Fibroblast of lung (primary cell): ENCODE data around the gene GPS1.

Experiments
- EZH2 ChIP-seq: IDR thresholded peaks from 2 replicates; pipeline ENCODE4 v1.5.1; 2012; ENCODE audit warnings: low read length, control low read depth, mild to moderate bottlenecking; ENCODE audit errors: missing control alignments
- TF ChIP-seq, protein P1 (sequence below), 2 donors: IDR thresholded peaks in 1 of 2; conservative IDR thresholded peaks in 1 of 2; 1 replicate in 1 of 2; 2 replicates in 1 of 2; pipeline ENCODE4 v1.5.1; 2011 to 2012; ENCODE audit warnings: low read length in 2 of 2, control low read depth in 1 of 2, inconsistent platforms in 1 of 2, low read depth in 1 of 2, mild to moderate bottlenecking in 1 of 2

DNA sequence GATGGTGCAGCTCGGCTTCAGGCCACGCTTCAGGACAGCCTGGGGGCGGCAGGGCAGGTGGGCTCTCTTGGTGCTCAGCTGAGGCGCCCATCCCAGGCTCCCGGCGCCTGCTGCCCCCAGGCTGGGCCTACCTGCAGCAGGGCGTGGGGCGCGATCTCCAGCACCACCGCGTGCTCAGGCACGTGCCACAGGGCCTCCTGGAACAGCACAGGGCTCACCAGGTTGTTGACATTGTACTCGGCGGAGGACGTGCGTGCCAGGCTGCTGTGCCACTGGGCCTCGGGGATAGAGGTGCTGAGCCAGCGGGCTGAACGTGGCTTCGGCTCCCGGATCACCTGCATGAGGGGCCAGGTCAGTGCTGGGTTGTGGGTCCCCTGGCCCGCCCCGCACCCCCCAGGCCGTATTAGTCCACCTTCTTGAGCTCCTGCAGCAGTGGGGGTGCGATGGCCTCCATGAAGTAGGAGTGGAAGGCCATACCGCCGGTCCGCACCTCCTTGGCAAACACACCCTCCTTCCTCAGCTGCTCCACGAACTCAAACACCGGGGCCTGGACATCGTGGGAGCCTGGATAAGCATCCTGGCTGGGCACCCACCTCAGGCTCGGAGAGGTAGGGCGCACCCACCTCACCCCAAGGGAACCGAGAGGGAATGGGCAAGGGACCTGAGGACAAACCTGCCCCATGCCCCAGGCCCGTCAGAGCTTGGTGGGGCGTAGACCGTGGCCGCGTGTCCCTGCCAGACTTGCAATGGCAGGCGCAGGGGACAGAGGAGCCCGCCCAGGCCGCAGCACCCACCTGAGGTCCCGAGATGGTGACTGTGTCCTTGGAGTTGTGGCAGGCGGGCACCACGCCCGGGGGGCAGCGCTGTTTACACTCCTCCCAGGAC is 37.4 kb downstream of the GPS1 start:
- TF ChIP-seq EZH2: no peak
- TF ChIP-seq, protein P1, sequence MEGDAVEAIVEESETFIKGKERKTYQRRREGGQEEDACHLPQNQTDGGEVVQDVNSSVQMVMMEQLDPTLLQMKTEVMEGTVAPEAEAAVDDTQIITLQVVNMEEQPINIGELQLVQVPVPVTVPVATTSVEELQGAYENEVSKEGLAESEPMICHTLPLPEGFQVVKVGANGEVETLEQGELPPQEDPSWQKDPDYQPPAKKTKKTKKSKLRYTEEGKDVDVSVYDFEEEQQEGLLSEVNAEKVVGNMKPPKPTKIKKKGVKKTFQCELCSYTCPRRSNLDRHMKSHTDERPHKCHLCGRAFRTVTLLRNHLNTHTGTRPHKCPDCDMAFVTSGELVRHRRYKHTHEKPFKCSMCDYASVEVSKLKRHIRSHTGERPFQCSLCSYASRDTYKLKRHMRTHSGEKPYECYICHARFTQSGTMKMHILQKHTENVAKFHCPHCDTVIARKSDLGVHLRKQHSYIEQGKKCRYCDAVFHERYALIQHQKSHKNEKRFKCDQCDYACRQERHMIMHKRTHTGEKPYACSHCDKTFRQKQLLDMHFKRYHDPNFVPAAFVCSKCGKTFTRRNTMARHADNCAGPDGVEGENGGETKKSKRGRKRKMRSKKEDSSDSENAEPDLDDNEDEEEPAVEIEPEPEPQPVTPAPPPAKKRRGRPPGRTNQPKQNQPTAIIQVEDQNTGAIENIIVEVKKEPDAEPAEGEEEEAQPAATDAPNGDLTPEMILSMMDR (conservative IDR thresholded peaks at IDR 0.05 in 1 of 2, IDR thresholded peaks at IDR 0.05 in 1 of 2; ENCODE audit: low read depth in 1 of 2, low read length in 2 of 2): no peak
